Measurements from ENCODE around the gene CAPN14. TPM values are rescaled to one million over a fixed set of nuclear protein-coding genes. Genes with fewer than 3 reads are reported as not detected.

The CAPN14 gene
- polyA plus RNA-seq, 1 experiment: 0.09 TPM

GRCh38 chr2:31142110-31142509 lies 75.2 kb downstream of the CAPN14 start:
- POLR2A ChIA-PET: no interaction called here
- Histone ChIP-seq H3K27me3 (ENCODE audit: control insufficient read depth, insufficient read depth, low read length) (peaks cover 44% of the 10 kb centered on the region), H3K9me3 (ENCODE audit: control insufficient read depth, insufficient read depth, low read length) (no peaks in the 10 kb centered on the region; the same call in 1 of the 2 replicates), H3K27ac (ENCODE audit: low read depth, low read length) (no peak overlapping the region), H3K4me3 (ENCODE audit: low read depth, low read length) (no peak overlapping the region)
- TF ChIP-seq CTCF (IDR thresholded peaks at IDR 0.05; ENCODE audit: low read depth, low read length): no peak
- CTCF ChIA-PET: interaction anchor here (0.6 kb wide), 1 partner anchor 28 kb away, joined by 3 read pairs; no protein-coding TSS in a partner anchor
- DNase-seq (ENCODE audit: low read depth, low spot score): no peak

- POLR2A ChIA-PET: no interaction called here
Measured at GRCh38 chr2:31141443-31142085, 75.8 kb downstream of the CAPN14 start.

GRCh38 chr2:31140151-31140550 lies 77.2 kb downstream of the CAPN14 start:
- Histone ChIP-seq H3K4me3 (ENCODE audit: low read depth, low read length) (no peak overlapping the region), H3K27ac (ENCODE audit: low read depth, low read length) (no peak overlapping the region), H3K27me3 (ENCODE audit: control insufficient read depth, insufficient read depth, low read length) (peaks cover 59% of the 10 kb centered on the region), H3K9me3 (ENCODE audit: control insufficient read depth, insufficient read depth, low read length) (no peaks in the 10 kb centered on the region; the same call in 1 of the 2 replicates)
- TF ChIP-seq CTCF (IDR thresholded peaks at IDR 0.05; ENCODE audit: low read depth, low read length): no peak
- DNase-seq (ENCODE audit: low read depth, low spot score): no peak
- POLR2A ChIA-PET: no interaction called here
- CTCF ChIA-PET: interaction anchor here (0.5 to 1.2 kb wide), 2 partner anchors 17 to 30 kb away, joined by 3 read pairs; no protein-coding TSS in a partner anchor

More at GRCh38 chr2:31141443-31142085, 75.8 kb downstream of the CAPN14 start:
- no peak for DNase-seq (ENCODE audit: low read depth, low spot score)
- H3K27me3 ChIP-seq (ENCODE audit: control insufficient read depth, insufficient read depth, low read length): peaks cover 48% of the 10 kb centered on the region
- CTCF ChIA-PET: interaction anchor here (0.6 to 1.2 kb wide), 4 partner anchors 9 to 430 kb away, joined by 3 to 4 read pairs (median 4); no protein-coding TSS in a partner anchor
- no peak overlapping the region for H3K27ac ChIP-seq (ENCODE audit: low read depth, low read length)
- H3K4me3 ChIP-seq (ENCODE audit: low read depth, low read length): no peak overlapping the region
- no peak for TF ChIP-seq CTCF (IDR thresholded peaks at IDR 0.05; ENCODE audit: low read depth, low read length)
- H3K9me3 ChIP-seq (ENCODE audit: control insufficient read depth, insufficient read depth, low read length): no peaks in the 10 kb centered on the region; the same call in 1 of the 2 replicates

- TF ChIP-seq CTCF (IDR thresholded peaks at IDR 0.05; ENCODE audit: low read depth, low read length): no peak
- Histone ChIP-seq H3K27ac (ENCODE audit: low read depth, low read length) (no peak overlapping the region), H3K4me3 (ENCODE audit: low read depth, low read length) (no peak overlapping the region), H3K9me3 (ENCODE audit: control insufficient read depth, insufficient read depth, low read length) (no peaks in the 10 kb centered on the region; the same call in 1 of the 2 replicates), H3K27me3 (ENCODE audit: control insufficient read depth, insufficient read depth, low read length) (peaks cover 60% of the 10 kb centered on the region)
- DNase-seq (ENCODE audit: low read depth, low spot score): no peak
- CTCF ChIA-PET: interaction anchor here (0.5 kb wide), 1 partner anchor 16 kb away, joined by 3 read pairs; no protein-coding TSS in a partner anchor
- POLR2A ChIA-PET: no interaction called here
Measured at GRCh38 chr2:31139671-31140070, 77.6 kb downstream of the CAPN14 start.
